ENCODE data around the gene ATP6V0E2. TPM values are rescaled to one million over a fixed set of nuclear protein-coding genes. Genes with fewer than 3 reads are reported as not detected.
"Not testable (repeated sequence)": the region's sequence is repeated elsewhere in the genome, so short reads cannot be mapped to it uniquely, and the experiment has no call there.

The ATP6V0E2 gene
- total RNA-seq, 1 experiment from 2014 or later = 35.6 TPM

DNA sequence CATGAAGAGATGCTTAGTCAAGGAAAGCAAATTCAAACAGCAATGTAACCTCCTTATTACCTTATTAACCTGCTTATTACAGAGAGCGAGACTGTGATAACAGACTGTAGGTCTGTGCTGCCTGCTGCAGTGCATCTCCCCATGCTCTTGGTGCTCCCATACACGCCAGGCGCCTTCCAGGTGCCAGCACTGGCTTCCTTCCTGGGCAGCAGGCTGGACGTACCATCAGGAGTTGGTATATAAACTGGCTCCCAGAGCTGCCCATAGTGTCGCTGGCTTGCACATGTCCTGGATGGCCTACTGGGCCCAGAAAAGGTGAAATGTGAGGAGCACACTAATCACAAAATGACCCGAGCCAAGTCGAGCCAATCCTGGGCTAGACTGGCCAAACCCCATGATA lies 13.5 kb downstream of the ATP6V0E2 start:
- H3K27ac ChIP-seq = no peak overlapping the region
- no peak overlapping the region for H2AFZ ChIP-seq
- no peaks in the 10 kb centered on the region for H4K20me1 ChIP-seq (ENCODE audit: insufficient read depth)
- H3F3A ChIP-seq (ENCODE audit: insufficient read depth, low read depth) = no peaks in the 10 kb centered on the region
- DNase-seq = no peak
- H3K4me1 ChIP-seq (replicated peaks; ENCODE audit: insufficient read depth) = no peaks in the 10 kb centered on the region
- H3K4me2 ChIP-seq = no peak overlapping the region
- no peak overlapping the region for H3K4me3 ChIP-seq
- no peaks in the 10 kb centered on the region for H3K79me2 ChIP-seq (ENCODE audit: low read depth)
- no peaks in the 10 kb centered on the region for H3K9me2 ChIP-seq (ENCODE audit: insufficient read depth)
- TF ChIP-seq EZH2 (IDR thresholded peaks at IDR 0.05; ENCODE audit: low read depth) = no peak
- TF ChIP-seq CTCF (conservative IDR thresholded peaks at IDR 0.05) = no peak
- no peaks in the 10 kb centered on the region for H3K36me3 ChIP-seq (ENCODE audit: low read depth)
- no peaks in the 10 kb centered on the region for H3K27me3 ChIP-seq (ENCODE audit: insufficient read depth, low read depth)
- POLR2A ChIA-PET (ENCODE audit: unreplicated experiment) = no interaction called here
- intact Hi-C loops (cut with micrococcal nuclease; ENCODE audit: unreplicated experiment) = no loop called here
- no peaks in the 10 kb centered on the region for H3K9me3 ChIP-seq (ENCODE audit: insufficient read depth, low read depth)
- no TSS peak for BruUV-seq (replicated peaks)
- CTCF ChIA-PET = no interaction called here

- BruUV-seq (replicated peaks) = not testable (repeated sequence)
Measured at GRCh38 chr7:149890715-149891114, 16.9 kb downstream of the ATP6V0E2 start.

GRCh38 chr7:149894957-149895356 lies 21.2 kb downstream of the ATP6V0E2 start:
- H3K27ac ChIP-seq; CTCF ChIA-PET; H3K4me2 ChIP-seq; H3K27me3 ChIP-seq (ENCODE audit: insufficient read depth, low read depth); BruUV-seq (replicated peaks); H3F3A ChIP-seq (ENCODE audit: insufficient read depth, low read depth); H4K20me1 ChIP-seq (ENCODE audit: insufficient read depth); H3K4me3 ChIP-seq; H3K36me3 ChIP-seq (ENCODE audit: low read depth); H3K4me1 ChIP-seq (replicated peaks; ENCODE audit: insufficient read depth); H3K9me2 ChIP-seq (ENCODE audit: insufficient read depth); intact Hi-C loops (cut with micrococcal nuclease; ENCODE audit: unreplicated experiment); H3K9me3 ChIP-seq (ENCODE audit: insufficient read depth, low read depth); H3K79me2 ChIP-seq (ENCODE audit: low read depth); POLR2A ChIA-PET (ENCODE audit: unreplicated experiment); H2AFZ ChIP-seq; DNase-seq: not testable (repeated sequence)

More at GRCh38 chr7:149890715-149891114, 16.9 kb downstream of the ATP6V0E2 start:
- H3K4me3 ChIP-seq; H3K36me3 ChIP-seq (ENCODE audit: low read depth); POLR2A ChIA-PET (ENCODE audit: unreplicated experiment); H4K20me1 ChIP-seq (ENCODE audit: insufficient read depth); CTCF ChIA-PET; H3K4me2 ChIP-seq; H3F3A ChIP-seq (ENCODE audit: insufficient read depth, low read depth); DNase-seq; H3K9me2 ChIP-seq (ENCODE audit: insufficient read depth); H3K4me1 ChIP-seq (replicated peaks; ENCODE audit: insufficient read depth); H3K9me3 ChIP-seq (ENCODE audit: insufficient read depth, low read depth); H3K27ac ChIP-seq; H2AFZ ChIP-seq; H3K27me3 ChIP-seq (ENCODE audit: insufficient read depth, low read depth); intact Hi-C loops (cut with micrococcal nuclease; ENCODE audit: unreplicated experiment); H3K79me2 ChIP-seq (ENCODE audit: low read depth): not testable (repeated sequence)

DNA sequence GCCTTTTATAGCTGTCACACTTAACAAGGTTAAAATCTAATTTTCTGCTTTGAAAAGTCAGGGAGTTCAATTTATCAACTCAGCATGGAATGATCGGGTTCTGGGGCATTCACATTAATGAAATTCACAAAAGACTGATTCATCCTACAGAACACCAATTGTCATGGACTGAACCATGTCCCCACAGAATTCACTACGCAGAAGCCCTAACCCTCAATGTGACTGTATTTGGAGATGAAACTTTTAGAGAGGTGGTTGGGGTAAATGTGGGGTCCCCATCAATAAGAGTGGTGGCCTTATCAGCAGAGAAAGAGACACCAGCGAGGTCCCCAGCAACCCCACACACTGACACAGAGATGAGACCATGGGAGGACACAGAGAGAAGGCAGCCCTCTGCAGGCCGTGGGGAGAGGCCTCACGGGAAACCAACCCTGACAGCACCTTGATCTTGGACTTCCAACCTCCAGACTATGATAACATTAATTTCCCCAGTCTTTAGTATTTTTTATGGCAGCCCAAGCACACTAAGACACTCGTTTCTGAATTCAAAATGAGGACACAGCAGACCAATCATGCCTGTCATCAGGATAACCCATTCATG lies 34.1 kb downstream of the ATP6V0E2 start:
- H3F3A ChIP-seq (ENCODE audit: insufficient read depth, low read depth); CTCF ChIA-PET; H3K4me2 ChIP-seq; H3K79me2 ChIP-seq (ENCODE audit: low read depth); H2AFZ ChIP-seq; H4K20me1 ChIP-seq (ENCODE audit: insufficient read depth); H3K36me3 ChIP-seq (ENCODE audit: low read depth); POLR2A ChIA-PET (ENCODE audit: unreplicated experiment); intact Hi-C loops (cut with micrococcal nuclease; ENCODE audit: unreplicated experiment); H3K27ac ChIP-seq; H3K9me2 ChIP-seq (ENCODE audit: insufficient read depth); BruUV-seq (replicated peaks); H3K4me1 ChIP-seq (replicated peaks; ENCODE audit: insufficient read depth); H3K4me3 ChIP-seq; H3K9me3 ChIP-seq (ENCODE audit: insufficient read depth, low read depth); H3K27me3 ChIP-seq (ENCODE audit: insufficient read depth, low read depth); DNase-seq: not testable (repeated sequence)

GRCh38 chr7:149910219-149910618 lies 36.5 kb downstream of the ATP6V0E2 start:
- POLR2A ChIA-PET (ENCODE audit: unreplicated experiment); CTCF ChIA-PET; DNase-seq; H3K36me3 ChIP-seq (ENCODE audit: low read depth); H3K4me3 ChIP-seq; H3K9me3 ChIP-seq (ENCODE audit: insufficient read depth, low read depth); H2AFZ ChIP-seq; H3K79me2 ChIP-seq (ENCODE audit: low read depth); H3K4me2 ChIP-seq; H3K27me3 ChIP-seq (ENCODE audit: insufficient read depth, low read depth); H3K27ac ChIP-seq; H3F3A ChIP-seq (ENCODE audit: insufficient read depth, low read depth); H3K9me2 ChIP-seq (ENCODE audit: insufficient read depth); BruUV-seq (replicated peaks); intact Hi-C loops (cut with micrococcal nuclease; ENCODE audit: unreplicated experiment); H4K20me1 ChIP-seq (ENCODE audit: insufficient read depth); H3K4me1 ChIP-seq (replicated peaks; ENCODE audit: insufficient read depth): not testable (repeated sequence)

DNA sequence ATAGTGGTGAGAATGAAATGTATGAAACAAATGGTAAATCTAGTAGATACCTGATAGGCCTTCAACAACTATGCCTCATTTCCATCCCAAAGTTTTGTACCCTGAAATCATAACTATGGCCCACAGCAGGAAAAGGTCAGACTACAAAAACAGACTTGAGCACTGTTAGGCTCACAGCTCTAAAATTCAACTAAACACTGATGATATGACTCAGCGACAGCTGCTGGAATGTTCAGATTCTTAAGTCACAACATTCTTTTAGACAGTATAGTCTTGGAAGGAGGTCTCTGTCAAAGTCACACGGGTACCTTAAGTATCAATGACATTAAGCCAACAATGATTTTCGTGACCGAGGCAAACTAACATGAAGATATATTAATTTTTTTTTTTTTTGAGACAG lies 38.4 kb downstream of the ATP6V0E2 start:
- H3F3A ChIP-seq (ENCODE audit: insufficient read depth, low read depth); H2AFZ ChIP-seq; BruUV-seq (replicated peaks); intact Hi-C loops (cut with micrococcal nuclease; ENCODE audit: unreplicated experiment); CTCF ChIA-PET; H3K4me3 ChIP-seq; H4K20me1 ChIP-seq (ENCODE audit: insufficient read depth); POLR2A ChIA-PET (ENCODE audit: unreplicated experiment); H3K4me1 ChIP-seq (replicated peaks; ENCODE audit: insufficient read depth); H3K27ac ChIP-seq; H3K79me2 ChIP-seq (ENCODE audit: low read depth); DNase-seq; H3K36me3 ChIP-seq (ENCODE audit: low read depth); H3K9me2 ChIP-seq (ENCODE audit: insufficient read depth); H3K4me2 ChIP-seq; H3K9me3 ChIP-seq (ENCODE audit: insufficient read depth, low read depth); H3K27me3 ChIP-seq (ENCODE audit: insufficient read depth, low read depth): not testable (repeated sequence)

DNA sequence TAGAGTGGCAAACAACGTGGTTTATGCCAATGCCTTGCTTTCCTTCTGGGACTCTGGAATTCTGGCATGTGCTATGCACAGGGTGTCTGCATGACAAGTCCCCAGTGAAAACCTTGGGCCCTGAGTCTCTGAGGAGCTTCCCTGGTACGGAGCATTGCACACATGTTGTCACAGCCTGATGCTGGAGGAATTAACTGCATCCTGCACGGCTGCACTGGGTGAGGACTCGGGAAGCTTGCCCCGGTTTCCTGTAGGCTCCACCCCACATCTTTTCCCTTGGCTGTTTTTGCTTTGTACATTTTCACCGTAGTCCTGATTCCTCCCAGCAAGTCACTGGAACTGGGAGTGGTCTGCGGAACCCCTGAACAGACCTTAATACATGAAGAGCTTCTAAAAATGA lies 52.6 kb downstream of the ATP6V0E2 start:
- H4K20me1 ChIP-seq (ENCODE audit: insufficient read depth); H3K4me1 ChIP-seq (replicated peaks; ENCODE audit: insufficient read depth); H3K79me2 ChIP-seq (ENCODE audit: low read depth); H3K4me3 ChIP-seq; H3K27ac ChIP-seq; H2AFZ ChIP-seq; H3F3A ChIP-seq (ENCODE audit: insufficient read depth, low read depth); POLR2A ChIA-PET (ENCODE audit: unreplicated experiment); DNase-seq; H3K27me3 ChIP-seq (ENCODE audit: insufficient read depth, low read depth); H3K9me2 ChIP-seq (ENCODE audit: insufficient read depth); intact Hi-C loops (cut with micrococcal nuclease; ENCODE audit: unreplicated experiment); BruUV-seq (replicated peaks); CTCF ChIA-PET; H3K9me3 ChIP-seq (ENCODE audit: insufficient read depth, low read depth); H3K36me3 ChIP-seq (ENCODE audit: low read depth); H3K4me2 ChIP-seq: not testable (repeated sequence)
